ENCODE results near the gene PLCE1.

Gene PLCE1

DNA sequence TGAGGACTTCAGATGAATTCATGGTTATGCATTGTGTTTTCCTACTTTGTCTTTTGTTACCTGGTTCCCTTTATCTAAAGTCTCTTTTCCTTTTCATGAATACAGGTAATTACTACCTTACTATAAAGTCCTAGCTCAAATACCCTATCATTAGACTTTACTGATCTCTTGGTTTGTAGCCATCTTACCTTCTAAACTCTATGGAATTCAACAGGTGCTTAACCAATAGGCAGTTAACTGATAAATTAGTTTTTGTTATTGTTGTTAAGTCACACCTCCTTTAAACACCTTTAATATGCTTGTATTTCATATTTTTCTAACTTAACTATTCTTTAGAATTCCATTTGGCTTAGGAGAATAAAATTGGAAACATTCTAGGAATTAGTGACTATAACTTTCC lies 30.7 kb downstream of the PLCE1 start:
- DNase-seq (no peak), ATAC-seq (no peak)

- DNase-seq = no peak
- ATAC-seq = no peak
Measured at GRCh38 chr10:94025806-94026205, 32.1 kb downstream of the PLCE1 start.

- DNase-seq (no peak), ATAC-seq (no peak)
Measured at GRCh38 chr10:94027197-94027596, 33.5 kb downstream of the PLCE1 start.

DNA sequence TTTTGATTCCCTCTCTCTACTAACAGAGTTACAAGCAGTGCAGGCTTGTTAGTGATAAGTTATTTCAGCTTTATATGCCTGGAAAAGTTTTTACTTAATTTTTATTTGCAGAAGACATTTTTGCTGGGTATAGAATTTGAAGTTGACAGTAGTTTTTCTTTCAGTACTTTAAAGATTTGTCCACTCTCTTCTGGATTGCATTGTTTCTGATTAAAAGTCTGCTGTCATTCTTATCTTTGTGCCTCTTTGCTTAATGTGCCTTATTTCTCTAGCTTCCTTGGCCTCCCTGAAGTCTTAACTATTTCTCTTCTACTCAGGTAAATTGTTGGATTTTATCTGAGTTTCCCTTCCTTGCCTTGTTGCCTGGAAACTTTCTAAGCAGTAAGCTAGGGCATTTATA lies 36.2 kb downstream of the PLCE1 start:
- DNase-seq (no peak), ATAC-seq (no peak)

GRCh38 chr10:94035982-94036765 lies 42.4 kb downstream of the PLCE1 start:
- DNase-seq (no peak), ATAC-seq (no peak)

DNA sequence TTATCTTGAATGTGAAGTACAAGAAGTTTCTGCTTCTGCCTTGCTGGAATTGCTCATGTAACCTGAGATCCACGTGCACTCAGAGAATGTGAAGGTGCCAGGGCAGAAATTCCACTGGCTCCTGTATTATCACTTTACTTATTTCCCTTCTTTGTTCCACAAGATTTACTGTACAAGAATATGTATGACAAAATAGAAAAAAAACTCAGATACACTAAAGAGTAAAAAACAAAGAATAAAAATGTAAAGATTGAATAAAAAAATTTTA lies 43.0 kb downstream of the PLCE1 start:
- no peak for ATAC-seq

GRCh38 chr10:94037286-94037685 lies 43.6 kb downstream of the PLCE1 start:
- ATAC-seq = no peak
- no peak for DNase-seq

More for the DNA sequence above, 43.0 kb downstream of the PLCE1 start:
- DNase-seq = no peak

GRCh38 chr10:94038024-94038423 lies 44.3 kb downstream of the PLCE1 start:
- no peak for DNase-seq
- no peak for ATAC-seq

- no peak for DNase-seq
- no peak for ATAC-seq
Measured at GRCh38 chr10:94041206-94041605, 47.5 kb downstream of the PLCE1 start.

GRCh38 chr10:94042001-94042833 lies 48.5 kb downstream of the PLCE1 start:
- DNase-seq (no peak), ATAC-seq (peak; percentile 23)

DNA sequence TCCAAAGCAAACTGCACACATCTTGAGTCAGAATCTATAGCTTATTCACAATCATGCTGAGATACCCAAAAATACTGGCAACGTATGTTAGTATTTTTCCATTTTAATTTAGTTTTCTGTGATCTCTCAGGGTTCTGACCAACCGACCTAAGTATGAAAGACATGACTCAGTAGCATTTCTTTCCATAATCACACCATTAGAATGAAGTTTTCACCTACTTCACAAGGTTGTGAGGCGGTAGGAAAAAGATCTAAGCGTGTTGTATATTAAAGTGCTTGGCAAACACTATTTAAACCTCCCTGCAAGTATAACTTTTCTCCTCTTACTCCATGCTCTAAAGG lies 49.1 kb downstream of the PLCE1 start:
- DNase-seq = no peak
- ATAC-seq = no peak

Measured in stimulated activated naive CD8-positive, alpha-beta T cell treated with anti-CD3 and anti-CD28 coated beads, Interleukin-15, Interleukin-2, amounts not matched to agents 100 U/mL and 50 U/mL, for 24 hours (primary cell).